AG09319 (cell line): Measurements from ENCODE around the gene ANKRD34B.

ENCODE experiments used
- DNase-seq: peaks from one replicate; pipeline ENCODE4 v3.0.0-alpha.2; 2010; ENCODE audit warnings: low read depth; ENCODE audit errors: extremely low read depth
- TF ChIP-seq, protein P1 (sequence below): IDR thresholded peaks from 2 replicates; pipeline ENCODE4 v1.5.1; 2011; ENCODE audit warnings: low read depth, mild to moderate bottlenecking, inconsistent platforms, low read length, moderate library complexity

The ANKRD34B gene

DNA sequence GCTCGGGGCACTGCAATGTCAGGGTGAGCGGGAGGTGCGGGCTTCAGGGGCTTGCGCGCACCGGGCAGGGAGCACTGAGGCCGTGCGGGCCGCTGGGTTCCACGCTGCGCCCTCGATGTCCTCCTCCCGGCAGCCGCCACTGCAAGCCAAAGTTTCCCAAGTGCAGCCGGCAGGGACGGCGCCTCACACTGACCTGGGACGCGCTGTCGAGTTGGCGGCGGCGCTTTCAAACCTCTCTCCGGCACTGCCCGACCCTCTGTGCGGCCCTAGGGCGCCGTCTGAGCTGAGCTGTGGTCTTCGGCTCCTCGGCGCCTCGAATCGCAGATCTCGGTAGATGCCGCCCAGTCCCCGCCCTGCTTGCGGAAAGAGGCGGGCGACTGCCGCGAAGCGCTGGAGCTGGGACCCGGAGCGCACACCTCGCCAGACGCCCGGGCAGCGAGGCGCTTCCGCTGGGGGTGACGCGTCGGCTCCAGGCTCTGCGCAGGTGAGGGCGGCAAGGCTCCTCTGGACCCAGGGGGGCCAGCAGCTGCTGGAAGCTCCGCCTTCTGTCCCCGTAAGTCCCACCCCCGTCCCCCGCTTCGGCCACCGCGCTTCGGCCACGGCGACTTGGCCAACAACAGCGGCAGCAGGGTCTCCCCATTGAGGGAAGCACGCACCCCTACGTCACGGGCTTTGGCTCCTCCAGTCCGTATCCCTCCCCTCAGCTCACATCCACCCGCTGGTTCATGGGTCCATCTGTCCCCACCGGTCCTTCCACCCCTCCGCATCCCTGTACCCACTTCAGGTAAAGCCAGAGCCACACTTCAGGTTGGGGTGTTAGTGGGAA is at the start of gene ANKRD34B:
Gene ANKRD34B (minus strand): TSS at position 320 of the 826 bp plus-strand sequence. CDS start 10,261 bp downstream, outside the sequence.
- DNase-seq: no peak
- TF ChIP-seq, protein P1, sequence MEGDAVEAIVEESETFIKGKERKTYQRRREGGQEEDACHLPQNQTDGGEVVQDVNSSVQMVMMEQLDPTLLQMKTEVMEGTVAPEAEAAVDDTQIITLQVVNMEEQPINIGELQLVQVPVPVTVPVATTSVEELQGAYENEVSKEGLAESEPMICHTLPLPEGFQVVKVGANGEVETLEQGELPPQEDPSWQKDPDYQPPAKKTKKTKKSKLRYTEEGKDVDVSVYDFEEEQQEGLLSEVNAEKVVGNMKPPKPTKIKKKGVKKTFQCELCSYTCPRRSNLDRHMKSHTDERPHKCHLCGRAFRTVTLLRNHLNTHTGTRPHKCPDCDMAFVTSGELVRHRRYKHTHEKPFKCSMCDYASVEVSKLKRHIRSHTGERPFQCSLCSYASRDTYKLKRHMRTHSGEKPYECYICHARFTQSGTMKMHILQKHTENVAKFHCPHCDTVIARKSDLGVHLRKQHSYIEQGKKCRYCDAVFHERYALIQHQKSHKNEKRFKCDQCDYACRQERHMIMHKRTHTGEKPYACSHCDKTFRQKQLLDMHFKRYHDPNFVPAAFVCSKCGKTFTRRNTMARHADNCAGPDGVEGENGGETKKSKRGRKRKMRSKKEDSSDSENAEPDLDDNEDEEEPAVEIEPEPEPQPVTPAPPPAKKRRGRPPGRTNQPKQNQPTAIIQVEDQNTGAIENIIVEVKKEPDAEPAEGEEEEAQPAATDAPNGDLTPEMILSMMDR: no peak

DNA sequence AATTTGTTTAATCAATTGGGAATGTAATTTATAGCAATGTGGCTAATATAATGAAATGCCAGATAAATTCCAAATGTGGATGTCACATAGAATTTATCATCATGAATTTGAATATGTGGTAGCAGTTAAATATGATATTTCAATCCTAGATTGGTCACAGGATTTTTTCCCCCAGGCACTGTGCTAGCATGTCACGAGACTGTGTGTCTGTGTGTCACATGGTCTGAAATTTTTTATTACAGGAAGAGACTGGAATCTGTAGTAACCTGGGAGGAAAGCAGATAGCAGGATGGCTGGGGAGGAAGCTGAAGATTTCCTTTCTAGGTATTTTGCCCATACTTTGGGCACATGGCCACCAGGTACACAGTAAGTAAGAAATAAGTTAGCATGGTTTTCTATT is 49.0 kb upstream of the ANKRD34B start:
- TF ChIP-seq, protein P1: no peak
- no peak for DNase-seq

DNA sequence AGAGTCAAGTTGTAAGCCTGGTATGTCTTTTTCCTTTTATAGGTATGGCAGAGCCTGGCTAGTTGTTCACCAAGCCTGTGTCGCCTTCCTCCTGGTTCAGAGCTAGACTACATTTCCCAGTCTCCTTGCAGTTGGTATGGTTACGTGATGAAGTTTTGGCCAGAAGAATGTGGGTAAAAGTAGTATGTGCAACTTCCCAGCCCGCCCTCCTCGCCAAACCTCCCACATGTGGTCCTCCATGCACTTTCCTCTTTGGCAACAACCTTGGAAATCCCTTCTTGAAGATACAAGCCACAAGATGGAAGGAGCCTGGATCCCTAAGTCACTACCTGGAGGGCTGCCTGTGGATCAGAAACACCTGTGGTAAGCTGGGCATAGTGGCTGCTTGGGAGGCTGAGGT is 48.4 kb upstream of the ANKRD34B start:
- DNase-seq: no peak
- TF ChIP-seq, protein P1: no peak

DNA sequence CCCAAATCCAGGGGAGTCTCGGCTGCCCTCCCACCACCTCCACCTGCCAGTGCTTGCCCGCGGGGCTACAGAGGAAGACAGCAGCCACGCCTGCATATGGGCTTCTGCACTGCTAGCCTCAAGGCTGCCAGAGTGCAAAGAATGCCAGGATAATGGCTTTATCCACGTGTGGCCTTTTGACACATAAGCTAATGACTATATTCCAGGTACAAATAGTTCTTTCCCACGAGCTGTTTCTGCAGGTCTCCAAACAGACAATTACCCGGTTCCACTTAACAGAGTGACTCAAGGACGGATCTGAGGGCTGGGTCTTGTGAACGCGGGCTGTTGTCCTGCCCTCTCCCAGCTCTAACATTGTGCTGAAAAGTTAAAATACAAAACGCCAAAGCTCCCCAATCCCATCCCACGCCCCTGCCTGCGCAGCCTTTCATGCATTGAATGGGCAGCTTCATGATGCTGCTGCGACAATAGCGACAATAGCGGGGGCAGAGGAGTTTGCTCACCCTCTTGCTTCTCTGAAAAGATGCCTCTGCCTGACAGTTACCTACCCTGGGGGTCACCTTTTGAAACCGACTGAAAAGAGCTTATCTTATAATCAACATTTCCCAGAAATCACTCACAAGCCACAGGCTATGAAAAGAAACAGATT is 45.3 kb upstream of the ANKRD34B start:
- TF ChIP-seq, protein P1: no peak
- DNase-seq: no peak

DNA sequence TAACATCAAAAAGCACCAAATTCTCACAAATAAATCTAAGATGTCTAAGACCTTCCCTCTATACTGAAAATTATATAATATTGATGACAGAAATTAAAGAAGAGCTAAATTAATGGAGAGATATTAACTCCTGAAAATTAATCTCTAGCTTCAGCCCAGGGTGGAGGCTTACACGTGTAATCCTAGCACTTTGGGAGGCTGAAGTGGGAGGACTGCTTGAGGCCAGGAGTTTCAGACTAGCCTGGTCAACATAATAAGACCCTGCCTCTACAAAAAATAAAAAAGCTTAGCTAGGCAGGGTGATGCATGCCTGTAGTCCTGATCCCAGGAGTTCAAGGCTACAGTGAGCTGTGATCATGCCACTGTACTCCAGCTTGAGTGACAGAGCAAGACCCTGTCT is 39.6 kb upstream of the ANKRD34B start:
- TF ChIP-seq, protein P1: no peak
- DNase-seq: no peak

DNA sequence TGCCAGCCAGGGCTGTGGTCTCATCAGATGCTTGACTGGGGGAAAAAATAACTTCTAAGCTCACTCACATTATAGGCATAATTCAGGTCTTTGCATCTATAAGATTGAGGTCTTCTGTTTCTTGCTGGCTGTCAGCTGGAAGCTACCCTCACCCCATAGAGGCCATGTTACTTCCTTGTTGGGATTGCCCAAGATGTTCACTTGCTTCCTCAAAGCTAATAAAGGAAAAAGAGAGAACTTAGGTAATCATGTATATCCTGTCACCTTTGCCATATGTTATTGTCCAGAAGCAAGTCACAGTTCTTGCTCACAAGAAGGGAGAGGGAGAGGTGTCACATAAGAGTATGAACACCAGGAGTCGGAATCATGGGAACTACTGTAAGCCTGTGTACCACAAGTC is 38.7 kb upstream of the ANKRD34B start:
- TF ChIP-seq, protein P1: no peak
- no peak for DNase-seq

DNA sequence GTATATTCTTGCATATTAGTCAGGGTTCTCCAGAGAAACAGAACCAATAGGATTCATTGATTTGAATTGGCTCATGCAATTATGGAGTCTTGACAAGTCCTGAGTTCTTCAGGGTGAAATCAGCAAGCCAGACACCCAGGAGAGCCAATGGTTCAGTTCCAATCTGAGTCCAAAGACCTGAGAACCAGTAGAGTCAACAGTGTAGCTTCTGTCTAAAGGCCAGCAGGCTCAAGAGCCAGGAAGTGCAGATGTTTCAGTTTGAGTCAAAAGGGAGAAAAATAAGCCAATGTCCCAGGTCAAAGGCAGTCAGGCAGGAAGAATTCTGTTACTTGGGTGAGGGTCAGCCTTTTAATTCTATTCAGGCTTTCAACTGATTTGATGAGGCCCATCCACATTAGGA is 37.8 kb upstream of the ANKRD34B start:
- TF ChIP-seq, protein P1: no peak
- no peak for DNase-seq
